CD4-positive, alpha-beta T cell treated with Interleukin-1 beta for 1 hour (primary cell): ENCODE data around the gene ZC3H12C.
A peak's percentile ranks its signal among the peaks of the same experiment; 100 is the strongest.
"Not testable (repeated sequence)": the region's sequence is repeated elsewhere in the genome, so short reads cannot be mapped to it uniquely, and the experiment has no call there.

Source experiments
- DNase-seq, 2 donors: peaks; one replicate each; pipeline ENCODE4 v3.0.0-alpha.2; 2020 to 2022

ZC3H12C gene

DNA sequence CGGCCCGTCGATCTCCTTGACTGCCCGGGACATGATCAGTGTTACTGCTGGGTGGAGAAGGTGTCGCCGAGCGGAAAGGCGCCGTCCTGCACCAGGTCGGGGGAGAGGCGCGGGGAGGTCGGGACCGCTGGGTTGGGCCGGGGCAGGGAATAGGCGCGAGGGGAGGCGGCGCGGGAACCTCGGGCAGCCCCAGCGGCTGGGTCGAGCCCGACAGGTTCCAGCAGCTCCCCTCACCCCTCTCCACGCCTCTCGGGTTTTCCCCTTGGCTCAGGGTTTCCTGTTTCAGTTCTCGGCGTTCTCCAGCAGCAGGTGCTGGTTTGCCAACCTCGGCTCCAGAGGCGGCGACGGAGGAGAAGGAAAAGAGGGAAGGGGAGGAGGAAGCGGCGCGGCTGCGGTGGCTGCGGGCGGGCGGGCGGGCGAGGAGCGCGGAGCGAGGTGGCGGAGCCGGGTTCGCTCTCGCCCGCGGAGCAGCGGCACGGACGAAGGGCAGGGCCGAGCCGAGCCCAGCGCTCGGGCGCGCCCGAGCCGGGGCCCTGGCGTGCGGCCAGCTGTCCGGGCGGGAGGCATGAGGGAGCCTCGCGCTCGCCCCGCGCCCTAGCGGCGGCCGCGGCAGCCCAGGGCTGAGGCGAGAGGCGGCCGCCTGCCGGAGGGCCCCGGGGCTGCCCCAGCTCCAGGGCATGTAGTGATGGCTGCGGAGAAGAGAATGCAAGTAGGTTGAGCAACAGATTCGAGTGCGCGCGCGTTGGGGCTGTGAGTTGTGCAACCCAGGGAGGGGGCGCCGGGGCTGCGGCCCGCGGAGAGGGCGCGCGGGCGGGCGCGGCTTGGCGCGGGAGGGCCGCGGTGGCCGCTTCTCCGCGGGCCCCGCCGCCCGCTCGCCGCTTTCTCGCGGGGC, at the start of gene ZC3H12C:
Gene ZC3H12C (plus strand): TSS at position 878 of the 892 bp plus-strand sequence. CDS start 20 bp downstream, outside the sequence.
- DNase-seq: peak; percentile 41 to 79

DNA sequence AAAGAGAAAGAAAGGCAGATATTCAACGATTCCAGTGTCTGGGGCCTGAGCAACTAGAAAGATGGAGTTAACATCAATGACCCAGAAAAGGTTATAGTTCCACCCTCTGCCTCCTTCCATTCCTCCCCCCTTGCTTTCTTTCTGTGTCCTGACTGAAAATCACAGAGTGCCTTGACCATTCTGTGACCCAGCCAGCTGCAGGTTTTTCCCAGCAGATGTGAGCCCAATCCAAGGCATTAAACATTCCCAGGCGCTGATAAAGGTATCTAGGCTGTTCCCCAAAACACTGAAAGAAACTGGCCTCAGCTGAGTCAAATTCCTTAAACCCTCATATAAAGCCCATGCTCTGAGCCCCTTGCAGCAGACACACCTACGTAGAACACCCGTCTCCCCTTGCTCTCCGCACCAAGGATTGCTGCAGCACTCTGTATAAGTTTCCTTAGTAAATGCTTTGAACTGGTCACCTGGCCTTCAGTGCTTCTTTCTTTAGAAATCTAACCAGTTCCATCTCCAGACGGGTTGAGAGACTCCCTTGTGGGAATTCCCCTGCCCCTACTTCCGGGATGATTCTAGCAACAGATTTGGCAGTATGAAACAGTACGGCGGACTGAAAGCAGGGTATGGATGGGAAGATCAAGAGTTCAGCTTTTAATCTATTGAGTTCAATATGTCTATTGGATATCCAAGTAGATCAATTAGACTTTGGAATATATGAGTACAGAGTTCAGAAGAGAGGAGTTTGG, 48.8 kb upstream of the ZC3H12C start:
- no peak for DNase-seq

DNA sequence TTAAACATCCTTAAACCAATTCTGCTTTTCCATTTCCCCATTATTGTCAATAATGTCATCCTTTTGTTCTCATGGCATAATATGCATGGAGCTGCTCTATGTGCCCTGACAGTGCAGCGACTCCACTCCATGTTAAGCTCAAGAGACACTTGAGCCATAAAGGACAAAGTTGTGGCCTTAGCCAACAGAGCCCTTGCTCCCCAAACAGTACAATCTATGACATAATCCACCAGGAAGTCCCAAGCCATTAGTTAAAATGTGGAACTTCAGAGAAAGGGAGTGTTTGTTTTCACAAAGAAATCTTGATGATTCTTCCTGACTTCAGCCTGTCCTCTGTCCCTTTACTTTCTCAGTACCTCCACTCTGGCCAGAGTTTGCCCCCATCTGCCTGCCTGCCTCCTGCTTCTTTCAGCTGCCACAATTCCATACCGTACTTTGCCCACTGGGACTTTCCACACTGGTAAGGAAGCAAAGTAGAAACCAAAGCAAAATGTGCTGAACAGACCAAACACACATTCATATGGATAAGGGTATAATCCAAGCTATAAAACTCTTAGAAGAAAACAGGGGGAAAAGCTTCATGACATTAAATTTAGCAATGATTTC, 46.3 kb upstream of the ZC3H12C start:
- no peak for DNase-seq

DNA sequence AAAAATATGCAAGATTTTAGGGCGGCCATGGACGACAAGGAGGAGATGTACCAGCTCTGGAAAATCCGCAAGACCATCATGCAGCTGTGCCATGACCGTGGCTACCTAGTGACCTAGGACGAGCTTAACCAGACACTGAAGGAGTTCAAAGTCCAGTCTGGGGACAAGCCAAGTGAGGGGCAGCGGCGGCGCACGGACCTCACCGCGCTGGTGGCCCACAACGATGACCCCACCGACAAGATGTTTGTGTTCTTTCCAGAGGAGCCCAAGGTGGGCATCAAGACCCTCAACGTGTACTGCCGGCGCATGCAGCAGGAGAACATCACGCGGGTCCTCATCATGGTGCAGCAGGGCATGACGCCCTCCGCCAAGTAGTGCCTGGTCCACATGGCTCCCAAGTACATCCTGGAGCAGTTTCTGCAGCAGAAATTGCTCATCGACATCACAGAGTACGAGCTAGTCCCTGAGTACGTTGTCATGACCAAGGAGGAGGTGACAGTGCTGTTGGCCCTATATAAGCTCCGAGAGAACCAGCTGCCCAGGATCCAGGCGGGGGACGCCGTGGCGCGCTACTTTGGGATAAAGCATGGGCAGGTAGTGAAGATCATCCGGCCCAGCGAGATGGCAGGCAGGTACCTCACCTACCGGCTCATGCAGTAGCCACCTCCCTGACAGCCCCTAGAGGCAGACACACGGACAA, 43.5 kb upstream of the ZC3H12C start:
- DNase-seq: no peak

DNA sequence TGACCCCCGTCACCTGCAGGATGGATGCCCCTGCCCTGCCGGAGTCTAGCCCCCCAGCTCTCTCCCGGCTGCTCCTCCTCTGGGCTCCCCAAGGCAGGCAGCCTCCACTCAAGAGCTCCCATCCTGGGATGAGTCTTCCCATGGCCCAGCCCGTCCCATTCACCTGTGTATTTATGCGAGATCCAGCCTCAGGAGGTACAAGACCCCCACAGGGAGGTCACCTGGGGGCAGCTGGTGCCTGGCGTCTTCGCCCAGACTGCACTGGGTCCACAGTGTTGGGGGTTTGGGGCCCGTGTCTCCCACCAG, 43.0 kb upstream of the ZC3H12C start:
- no peak for DNase-seq

DNA sequence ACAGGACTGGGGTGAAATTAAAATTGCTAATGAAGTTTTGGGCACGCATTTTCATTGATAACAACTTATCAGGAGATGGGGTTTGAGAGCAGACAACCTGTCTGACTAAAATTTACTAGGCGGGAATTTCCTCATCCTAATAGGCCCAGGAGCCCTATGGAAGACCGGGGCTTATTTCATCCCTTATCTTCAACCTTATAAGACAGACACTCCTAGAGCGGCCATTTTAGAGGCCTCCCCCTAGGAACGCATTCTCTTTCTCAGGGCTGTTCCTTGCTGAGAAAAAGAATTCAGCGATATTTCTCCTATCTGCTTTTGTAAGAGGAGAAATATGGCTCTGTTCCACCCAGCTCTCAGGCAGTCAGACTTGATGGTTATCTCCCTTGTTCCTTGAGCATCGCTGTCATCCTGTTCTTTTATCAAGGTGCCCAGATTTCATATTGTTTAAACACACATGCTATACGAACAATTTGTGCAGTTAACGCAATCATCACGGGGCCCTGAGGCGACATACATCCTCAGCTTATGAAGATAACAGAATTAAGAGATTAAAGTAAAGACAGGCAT, 39.3 kb upstream of the ZC3H12C start:
- no peak for DNase-seq

DNA sequence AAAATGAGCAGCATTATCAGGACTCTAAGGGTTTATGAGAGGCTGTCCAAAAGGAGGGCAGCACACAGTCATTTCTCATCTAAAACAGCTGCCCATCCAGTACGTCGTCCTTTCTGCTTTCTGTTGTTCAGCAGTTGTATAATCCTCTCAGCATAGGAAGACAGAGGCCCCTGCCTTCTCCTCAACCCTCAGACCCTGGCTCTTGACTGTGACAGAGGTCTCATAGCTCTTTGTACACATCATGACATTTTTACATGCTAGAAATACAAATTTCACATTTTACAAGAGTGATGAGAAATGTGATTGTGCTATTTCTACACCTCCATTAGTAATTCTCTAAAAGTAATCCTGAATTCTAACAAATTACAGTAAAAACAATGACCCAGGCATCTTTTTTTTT, 36.2 kb upstream of the ZC3H12C start:
- DNase-seq: no peak

DNA sequence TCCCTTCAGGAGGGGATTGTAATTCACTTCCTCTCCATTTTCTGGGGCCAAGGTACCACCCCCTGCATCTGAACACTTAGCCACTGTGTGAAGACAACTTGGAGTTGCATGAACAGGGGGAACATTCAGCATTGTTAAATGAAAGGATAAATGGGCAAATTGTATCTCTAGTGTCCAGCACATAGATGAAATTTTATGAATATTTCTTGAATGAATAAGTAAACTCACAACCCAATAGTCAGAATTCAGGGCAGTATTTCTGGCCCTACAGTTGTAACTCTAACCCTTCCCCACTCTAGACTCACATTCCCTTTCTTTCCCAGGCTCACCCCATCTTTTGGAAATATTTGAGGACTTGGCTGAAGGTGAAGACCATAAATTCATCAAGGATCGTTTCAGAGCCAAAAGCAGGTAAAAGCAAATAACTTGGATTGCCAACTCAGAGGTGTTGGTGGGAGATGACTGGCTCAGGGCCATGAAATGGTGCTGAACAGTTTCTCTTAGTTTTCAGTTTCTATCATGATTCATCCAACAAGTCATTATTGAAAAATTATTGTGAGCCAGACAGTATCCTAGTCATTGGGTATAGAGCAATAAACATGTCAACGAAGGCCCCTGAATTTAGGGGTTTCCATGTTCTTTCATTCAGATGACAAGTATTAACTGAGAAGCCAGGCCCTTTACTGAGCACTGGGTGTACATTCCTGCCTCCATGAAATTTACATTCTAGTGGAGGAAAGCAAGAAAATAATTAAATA, 33.3 kb upstream of the ZC3H12C start:
- DNase-seq: no peak

DNA sequence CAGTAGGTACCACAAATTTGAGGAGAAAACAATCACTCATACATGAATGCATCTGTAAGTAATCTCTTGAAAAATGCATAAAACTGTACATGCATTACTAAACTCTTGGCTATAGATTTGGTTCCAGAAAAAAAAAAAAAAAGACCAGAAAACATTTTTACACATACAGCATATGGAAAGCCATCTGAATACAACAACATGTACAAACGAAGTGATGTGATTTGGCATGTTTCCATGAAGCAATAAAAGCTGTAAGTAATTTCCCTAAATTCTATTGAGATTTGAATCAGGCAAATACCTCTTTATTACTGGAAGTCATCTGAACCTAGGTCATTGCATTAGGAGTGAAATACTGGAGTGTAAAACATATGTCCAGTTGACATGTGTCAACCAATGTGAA, 31.9 kb upstream of the ZC3H12C start:
- no peak for DNase-seq

DNA sequence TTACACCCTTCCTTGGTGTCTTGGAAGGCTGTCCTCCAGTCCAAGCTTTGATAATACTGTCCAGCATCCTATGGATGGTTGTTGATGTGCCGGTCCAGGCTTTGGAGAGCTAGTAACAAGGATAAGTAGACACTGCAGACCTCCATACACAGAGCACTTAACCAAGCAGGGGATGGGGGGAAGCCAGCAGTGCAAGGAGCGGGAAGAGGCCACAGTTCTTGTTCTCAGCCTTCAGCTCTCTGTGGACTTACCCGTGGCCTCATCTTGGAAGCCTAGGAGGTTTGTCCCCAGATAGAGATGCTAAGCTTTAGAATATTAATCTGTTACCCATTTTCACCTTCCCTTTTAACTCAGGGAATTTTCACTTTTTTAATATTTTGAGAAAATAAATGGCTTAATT, 30.9 kb upstream of the ZC3H12C start:
- no peak for DNase-seq

DNA sequence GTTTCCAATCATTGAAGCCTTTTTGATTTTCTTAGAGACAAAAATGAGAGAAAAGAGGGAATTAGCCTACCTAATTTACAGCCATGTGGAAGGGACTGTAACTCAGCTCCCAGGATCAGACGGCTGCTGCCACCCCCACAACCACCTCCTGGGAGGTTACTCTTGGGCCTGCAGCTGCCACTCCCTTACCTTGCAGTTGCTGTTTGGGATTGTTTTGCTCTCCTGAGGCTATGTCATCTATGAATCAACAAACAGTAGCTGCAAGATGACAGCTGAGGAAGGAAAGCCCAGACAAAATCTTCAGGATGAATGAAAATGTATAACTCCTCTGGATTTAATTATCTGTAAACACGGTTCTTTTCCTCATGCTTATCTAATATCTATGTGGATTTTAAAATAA, 28.0 kb upstream of the ZC3H12C start:
- DNase-seq: no peak

DNA sequence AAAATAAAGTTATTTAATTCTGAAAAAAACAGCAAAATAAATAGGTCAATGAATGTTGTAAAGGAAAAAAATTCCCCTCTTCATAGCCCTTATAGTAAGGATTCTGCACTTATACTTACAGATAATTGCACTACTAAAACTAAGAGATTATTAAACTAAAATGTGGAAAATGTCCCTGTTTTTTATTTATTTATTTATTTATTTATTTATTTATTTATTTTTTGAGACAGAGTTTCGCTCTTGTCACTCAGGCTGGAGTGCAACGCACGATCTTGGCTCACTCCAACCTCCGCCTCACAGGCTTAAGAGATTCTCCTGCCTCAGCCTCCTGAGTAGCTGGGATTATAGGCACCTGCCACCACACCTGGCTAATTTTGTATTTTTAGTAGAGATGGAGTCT, 25.2 kb upstream of the ZC3H12C start:
- DNase-seq: not testable (repeated sequence)

DNA sequence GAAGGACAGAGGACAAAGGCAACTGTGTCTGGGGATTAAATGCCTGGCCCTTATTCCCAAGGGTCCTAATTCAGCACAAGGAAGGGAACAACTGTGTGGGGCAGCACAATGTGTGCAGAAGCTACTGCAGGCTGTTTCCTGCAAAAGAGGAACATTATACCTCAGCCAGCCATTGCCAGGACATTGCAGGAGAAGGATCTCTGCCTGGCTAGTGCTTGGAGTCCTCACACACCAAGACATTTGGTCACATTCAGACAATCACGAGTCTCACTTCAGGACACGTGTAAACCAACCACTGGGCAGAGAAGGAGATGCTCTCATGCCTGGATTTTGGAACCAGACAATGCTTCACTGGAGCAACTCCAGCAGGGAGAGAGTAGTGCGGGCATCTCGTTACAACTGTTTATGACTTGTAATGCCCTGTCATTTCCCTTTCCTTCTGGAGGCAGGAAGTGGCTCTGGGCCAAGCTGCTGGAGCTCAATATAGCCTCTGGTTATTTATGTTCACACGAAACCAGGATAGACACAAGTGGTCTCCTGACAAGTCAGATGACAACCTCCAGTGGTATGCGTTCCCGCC, 23.9 kb upstream of the ZC3H12C start:
- DNase-seq: peak in 1 of 2 donors; percentile 25

DNA sequence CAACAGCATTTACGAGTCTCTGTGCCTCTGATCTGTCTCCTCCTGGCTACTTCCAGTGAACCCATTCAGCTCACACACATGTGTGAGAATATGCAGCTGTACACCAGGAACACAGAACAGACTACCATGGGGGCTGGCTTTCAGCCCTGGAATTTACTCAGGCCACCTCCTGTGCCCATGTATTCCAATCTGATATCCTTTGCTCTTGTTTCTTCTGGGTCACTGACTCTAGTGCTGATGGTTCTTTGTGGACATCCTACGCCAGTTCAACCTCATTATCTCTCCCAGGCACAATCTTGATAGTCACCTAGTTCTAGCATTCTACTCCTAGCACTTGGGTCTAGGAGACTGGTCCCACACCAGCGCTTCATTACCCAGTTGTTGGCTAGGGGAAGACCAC, 23.0 kb upstream of the ZC3H12C start:
- DNase-seq: no peak

DNA sequence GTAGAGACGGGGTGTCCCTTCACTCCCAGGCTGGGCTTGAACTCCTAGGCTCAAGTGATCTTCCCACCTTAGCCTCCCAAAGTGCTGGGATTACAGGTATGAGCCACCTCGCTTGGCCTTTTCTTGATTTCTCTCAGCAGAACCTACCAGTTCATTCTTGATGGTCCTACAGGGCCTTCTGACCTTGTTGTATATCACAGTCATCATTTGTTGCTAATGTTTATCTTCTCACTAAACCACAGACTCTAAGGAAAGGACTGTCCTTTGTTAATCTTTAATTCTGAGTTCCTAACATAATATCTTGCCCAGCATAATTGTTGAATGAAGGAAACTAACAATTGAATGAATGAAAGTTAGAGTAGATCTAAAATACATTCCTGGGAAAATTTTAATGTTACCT, 22.0 kb upstream of the ZC3H12C start:
- no peak for DNase-seq

DNA sequence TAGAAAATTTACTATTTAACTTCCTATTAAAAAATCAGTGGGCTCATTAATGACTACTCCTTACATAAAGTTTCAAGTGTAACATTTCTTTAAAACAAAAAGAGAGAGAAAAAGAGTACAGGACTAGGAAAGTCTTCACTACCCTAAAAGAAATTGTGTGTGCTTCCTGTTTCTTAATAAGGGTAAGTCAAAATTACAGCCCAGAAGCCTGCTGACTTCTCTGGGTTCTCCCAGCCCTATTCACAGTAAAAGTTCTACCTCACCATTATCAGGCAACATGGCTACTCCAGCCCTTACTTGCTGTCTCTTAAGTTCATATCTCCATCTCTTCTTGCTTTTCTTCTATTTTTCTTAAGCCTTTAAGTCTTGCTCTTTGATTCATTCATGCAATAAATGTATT, 20.3 kb upstream of the ZC3H12C start:
- DNase-seq: no peak

DNA sequence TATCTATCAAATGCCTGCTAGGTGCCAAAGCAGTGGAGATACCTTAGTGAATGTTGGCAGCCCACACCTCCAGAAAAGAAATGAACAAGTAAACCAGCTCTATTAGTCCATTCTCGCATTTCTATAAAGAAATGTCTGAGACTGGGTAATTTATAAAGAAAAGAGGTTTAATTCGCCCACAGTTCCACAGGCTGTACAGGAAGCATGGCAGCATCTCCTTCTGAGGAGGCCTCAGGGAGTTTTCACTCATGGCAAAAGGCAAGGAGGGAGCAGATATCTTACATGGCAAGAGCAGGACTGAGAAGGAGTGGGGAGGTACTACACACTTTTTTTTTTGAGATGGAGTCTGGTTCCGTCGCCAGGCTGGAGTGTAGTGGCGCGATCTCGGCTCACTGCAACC, 18.7 kb upstream of the ZC3H12C start:
- DNase-seq: no peak

DNA sequence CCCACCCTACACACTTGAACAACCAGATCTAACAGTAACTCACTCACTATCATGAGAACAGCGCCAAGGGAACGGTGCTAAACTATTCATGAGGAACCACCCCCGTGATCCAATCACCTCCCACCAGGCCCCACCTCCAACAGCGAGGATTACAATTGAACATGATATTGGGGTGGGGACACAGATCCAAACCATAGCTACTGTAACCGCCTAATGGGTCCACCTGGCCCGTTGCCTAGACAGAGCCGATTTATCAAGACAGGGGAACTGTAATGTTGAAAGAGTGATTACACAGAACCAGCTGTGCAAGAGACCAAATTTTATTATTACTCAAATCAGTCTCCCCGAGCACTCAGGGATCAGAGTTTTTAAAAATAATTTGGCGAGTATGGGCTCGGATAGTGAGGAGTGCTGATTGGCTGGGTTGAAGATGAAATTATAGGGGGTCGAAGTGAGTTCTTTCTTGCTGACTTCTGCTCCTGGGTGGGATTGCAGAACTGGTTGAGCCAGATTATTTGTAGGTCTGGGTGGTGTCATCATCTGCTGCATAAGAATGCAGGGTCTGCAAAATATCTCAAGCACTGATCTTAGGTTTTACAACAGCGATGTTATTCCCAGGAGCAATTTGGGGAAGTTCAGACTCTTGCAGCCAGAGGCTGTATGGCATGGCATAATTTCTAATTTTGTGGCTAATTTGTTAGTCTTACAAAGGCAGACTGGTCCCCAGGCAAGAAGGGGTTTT, 17.9 kb upstream of the ZC3H12C start:
- no peak for DNase-seq

DNA sequence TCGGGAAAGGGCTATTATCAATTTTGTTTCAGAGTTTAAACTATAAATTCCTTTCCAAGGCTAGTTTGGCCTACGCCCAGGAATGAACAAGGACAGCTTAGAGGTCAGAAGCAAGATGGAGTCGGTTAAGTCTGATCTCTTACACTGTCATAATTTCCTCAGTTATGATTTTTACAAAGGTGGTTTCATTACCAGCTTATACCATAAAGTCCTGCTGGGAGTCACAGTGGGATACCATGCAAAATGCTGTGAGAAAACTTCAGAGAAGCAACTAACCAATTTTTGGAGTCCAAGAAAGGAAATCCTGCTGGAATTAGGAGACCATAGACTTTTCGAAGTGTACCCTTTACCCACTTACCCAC, 17.4 kb upstream of the ZC3H12C start:
- DNase-seq: no peak

DNA sequence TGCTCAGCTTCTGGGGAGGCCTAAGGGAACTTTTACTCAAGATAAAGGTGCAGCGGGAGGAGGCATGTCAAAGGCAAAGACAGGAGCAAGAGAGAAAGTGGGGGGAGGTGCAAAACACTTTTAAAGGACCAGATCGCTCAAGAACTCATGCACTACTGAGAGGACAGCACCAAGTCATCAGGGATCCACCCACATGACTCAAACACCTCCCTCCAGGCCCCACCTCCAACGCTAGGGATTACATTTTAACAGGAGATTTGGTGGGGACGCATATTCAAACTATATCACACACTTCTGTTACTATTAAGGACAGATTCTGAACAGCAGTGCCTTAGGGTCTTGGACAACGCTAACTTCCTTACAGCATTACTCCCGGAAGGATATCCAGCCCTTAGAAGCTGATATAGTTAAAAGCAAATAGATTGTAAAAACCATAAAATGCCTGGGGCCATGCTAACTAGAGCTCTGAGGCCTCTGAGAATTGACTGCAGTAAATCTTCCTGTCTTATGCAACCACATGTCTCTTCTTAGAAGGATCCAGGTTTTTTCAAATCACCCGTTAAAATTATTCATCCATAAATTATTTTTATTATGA, 16.7 kb upstream of the ZC3H12C start:
- DNase-seq: no peak

DNA sequence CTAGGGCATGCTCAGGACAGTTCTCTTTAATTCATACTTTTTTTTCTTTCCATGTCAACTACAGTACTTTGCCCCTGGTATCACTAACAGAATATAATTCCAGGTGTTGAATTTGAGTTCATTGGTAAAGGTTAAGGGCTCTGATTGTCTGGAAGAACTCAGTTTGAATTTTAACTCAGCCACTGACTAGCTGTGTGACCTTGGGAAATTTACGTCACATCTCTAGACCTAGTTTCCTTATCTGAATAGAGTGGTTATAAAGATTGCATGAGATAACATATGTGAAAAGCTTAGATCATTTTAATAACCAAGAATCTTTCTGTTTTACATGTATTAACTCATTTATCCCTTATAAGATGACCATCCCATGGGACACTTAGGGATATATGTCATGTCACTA, 15.8 kb upstream of the ZC3H12C start:
- no peak for DNase-seq
